HS-5 (cell line): ENCODE results near the gene TULP4.

Experiments
- DNase-seq: peaks from one replicate; pipeline ENCODE4 v3.0.0-alpha.2; 2012; ENCODE audit warnings: low read depth

TULP4 gene

GRCh38 chr6:158358450-158359077 is 46.3 kb downstream of the TULP4 start:
- DNase-seq, result no peak

GRCh38 chr6:158361068-158361467 is 48.8 kb downstream of the TULP4 start:
- no peak for DNase-seq

- no peak for DNase-seq
These were observed 49.9 kb downstream of the TULP4 start for GRCh38 chr6:158361961-158362669.

- DNase-seq, result no peak
These were observed 54.1 kb downstream of the TULP4 start for GRCh38 chr6:158366363-158366762.

- DNase-seq, result no peak
These were observed 55.6 kb downstream of the TULP4 start for GRCh38 chr6:158367816-158368215.

- DNase-seq, result no peak
These were observed 57.0 kb downstream of the TULP4 start for GRCh38 chr6:158369241-158369640.

GRCh38 chr6:158370805-158371204 is 58.5 kb downstream of the TULP4 start:
- no peak for DNase-seq

GRCh38 chr6:158371261-158371660 is 59.0 kb downstream of the TULP4 start:
- no peak for DNase-seq

- DNase-seq, result no peak
These were observed 60.3 kb downstream of the TULP4 start for GRCh38 chr6:158372574-158372973.

- no peak for DNase-seq
These were observed 60.9 kb downstream of the TULP4 start for GRCh38 chr6:158373214-158373613.

- no peak for DNase-seq
These were observed 61.8 kb downstream of the TULP4 start for GRCh38 chr6:158374020-158374419.

GRCh38 chr6:158376631-158377081 is 64.4 kb downstream of the TULP4 start:
- no peak for DNase-seq

GRCh38 chr6:158377860-158378259 is 65.6 kb downstream of the TULP4 start:
- DNase-seq, result no peak

- no peak for DNase-seq
These were observed 67.1 kb downstream of the TULP4 start for GRCh38 chr6:158379336-158379735.

GRCh38 chr6:158381214-158381613 is 68.9 kb downstream of the TULP4 start:
- no peak for DNase-seq

- no peak for DNase-seq
These were observed 70.2 kb downstream of the TULP4 start for GRCh38 chr6:158382491-158382890.

- no peak for DNase-seq
These were observed 70.8 kb downstream of the TULP4 start for GRCh38 chr6:158383057-158383456.

- DNase-seq, result no peak
These were observed 71.3 kb downstream of the TULP4 start for GRCh38 chr6:158383542-158383941.

GRCh38 chr6:158384671-158385110 is 72.4 kb downstream of the TULP4 start:
- no peak for DNase-seq

GRCh38 chr6:158387036-158387435 is 74.8 kb downstream of the TULP4 start:
- DNase-seq, result no peak

GRCh38 chr6:158387578-158387977 is 75.3 kb downstream of the TULP4 start:
- DNase-seq, result no peak

- no peak for DNase-seq
These were observed 76.5 kb downstream of the TULP4 start for GRCh38 chr6:158388727-158389126.

- no peak for DNase-seq
These were observed 77.1 kb downstream of the TULP4 start for GRCh38 chr6:158389193-158389919.
